ENCODE measurements around the gene SPI1.

The SPI1 gene

GRCh38 chr11:47418454-47419259, 40.3 kb upstream of the SPI1 start:
- Histone ChIP-seq H3K18ac (ENCODE audit: low read depth in 1 of 2, low read length in 2 of 2) (no peak overlapping the region), H2BK12ac (ENCODE audit: low read length in 2 of 2) (no peak overlapping the region), H2BK5ac (ENCODE audit: low read depth, low read length, poor library complexity, severe bottlenecking) (no peak overlapping the region), H3K14ac (ENCODE audit: low read length in 2 of 2) (no peak overlapping the region), H2BK15ac (ENCODE audit: low read depth, poor library complexity, severe bottlenecking) (no peak overlapping the region), H2AK5ac (ENCODE audit: low read length, severe bottlenecking) (no peak overlapping the region), H3K4ac (ENCODE audit: low read depth in 1 of 2, low read length in 2 of 2) (no peak overlapping the region), H2AFZ (ENCODE audit: low read depth, low read length) (no peak overlapping the region), H4K91ac (ENCODE audit: low read length) (no peak overlapping the region), H3K4me2 (ENCODE audit: low read length, poor library complexity, severe bottlenecking) (no peak overlapping the region), H3K23ac (ENCODE audit: low read length in 2 of 2) (no peak overlapping the region), H3K4me3 (ENCODE audit: insufficient read depth in 1 of 2, low read depth in 1 of 2, low read length in 2 of 2) (no peak overlapping the region), H4K8ac (ENCODE audit: low read length) (no peak overlapping the region), H3K4me1 (ENCODE audit: control insufficient read depth, insufficient read depth, low read depth, low read length) (peaks cover 26% of the 10 kb centered on the region), H3K79me1 (replicated peaks; ENCODE audit: low read length, poor library complexity, severe bottlenecking) (peaks cover 27% of the 10 kb centered on the region), H3K27ac (ENCODE audit: low read length, poor library complexity, severe bottlenecking) (no peak overlapping the region), H2BK120ac (ENCODE audit: low read depth, low read length) (no peak overlapping the region), H3K36me3 (ENCODE audit: control insufficient read depth in 1 of 2, insufficient read depth in 2 of 2, low read depth in 1 of 2, low read length in 2 of 2) (peaks cover 84 to 88% of the 10 kb centered on the region in 2 experiments), H3K9ac (ENCODE audit: low read length) (peak overlapping the region; percentile 28), H3K9me3 (ENCODE audit: control insufficient read depth, low read length) (no peaks in the 10 kb centered on the region), H3K27me3 (ENCODE audit: control insufficient read depth in 1 of 2, insufficient read depth in 1 of 2, low read length in 2 of 2) (no peaks in the 10 kb centered on the region)
- 96% methylated on average over 23 of the region's 23 CpGs for WGBS
- no peak for DNase-seq

GRCh38 chr11:47417712-47418111, 39.4 kb upstream of the SPI1 start:
- DNase-seq, result no peak
- peak overlapping the region; percentile 28 for H3K9ac ChIP-seq (ENCODE audit: low read length)
- no peak overlapping the region for H2AFZ ChIP-seq (ENCODE audit: low read depth, low read length)
- H4K8ac ChIP-seq (ENCODE audit: low read length), result peak overlapping the region; percentile 67
- H3K4me3 ChIP-seq (ENCODE audit: insufficient read depth in 1 of 2, low read depth in 1 of 2, low read length in 2 of 2), result no peak overlapping the region
- H3K79me1 ChIP-seq (replicated peaks; ENCODE audit: low read length, poor library complexity, severe bottlenecking), result peaks cover 21% of the 10 kb centered on the region
- no peak overlapping the region for H2BK120ac ChIP-seq (ENCODE audit: low read depth, low read length)
- peaks cover 80 to 86% of the 10 kb centered on the region in 2 experiments for H3K36me3 ChIP-seq (ENCODE audit: control insufficient read depth in 1 of 2, insufficient read depth in 2 of 2, low read depth in 1 of 2, low read length in 2 of 2)
- peak overlapping the region; percentile 72 for H2AK5ac ChIP-seq (ENCODE audit: low read length, severe bottlenecking)
- H3K9me3 ChIP-seq (ENCODE audit: control insufficient read depth, low read length), result no peaks in the 10 kb centered on the region
- no peak overlapping the region for H2BK5ac ChIP-seq (ENCODE audit: low read depth, low read length, poor library complexity, severe bottlenecking)
- no peak overlapping the region for H3K4me2 ChIP-seq (ENCODE audit: low read length, poor library complexity, severe bottlenecking)
- H3K4me1 ChIP-seq (ENCODE audit: control insufficient read depth, insufficient read depth, low read depth, low read length), result peaks cover 31% of the 10 kb centered on the region
- 89% methylated on average over 6 of the region's 6 CpGs for WGBS
- peak overlapping the region in 1 of 2 experiments; percentile 7 for H2BK12ac ChIP-seq (ENCODE audit: low read length in 2 of 2)
- H3K23ac ChIP-seq (ENCODE audit: low read length in 2 of 2), result no peak overlapping the region
- peak overlapping the region in 1 of 2 experiments; percentile 38 for H3K18ac ChIP-seq (ENCODE audit: low read depth in 1 of 2, low read length in 2 of 2)
- H4K91ac ChIP-seq (ENCODE audit: low read length), result no peak overlapping the region
- no peaks in the 10 kb centered on the region for H3K27me3 ChIP-seq (ENCODE audit: control insufficient read depth in 1 of 2, insufficient read depth in 1 of 2, low read length in 2 of 2)
- no peak overlapping the region for H3K14ac ChIP-seq (ENCODE audit: low read length in 2 of 2)
- H3K27ac ChIP-seq (ENCODE audit: low read length, poor library complexity, severe bottlenecking), result peak overlapping the region; percentile 39
- peak overlapping the region; percentile 12 for H2BK15ac ChIP-seq (ENCODE audit: low read depth, poor library complexity, severe bottlenecking)
- no peak overlapping the region for H3K4ac ChIP-seq (ENCODE audit: low read depth in 1 of 2, low read length in 2 of 2)

DNA sequence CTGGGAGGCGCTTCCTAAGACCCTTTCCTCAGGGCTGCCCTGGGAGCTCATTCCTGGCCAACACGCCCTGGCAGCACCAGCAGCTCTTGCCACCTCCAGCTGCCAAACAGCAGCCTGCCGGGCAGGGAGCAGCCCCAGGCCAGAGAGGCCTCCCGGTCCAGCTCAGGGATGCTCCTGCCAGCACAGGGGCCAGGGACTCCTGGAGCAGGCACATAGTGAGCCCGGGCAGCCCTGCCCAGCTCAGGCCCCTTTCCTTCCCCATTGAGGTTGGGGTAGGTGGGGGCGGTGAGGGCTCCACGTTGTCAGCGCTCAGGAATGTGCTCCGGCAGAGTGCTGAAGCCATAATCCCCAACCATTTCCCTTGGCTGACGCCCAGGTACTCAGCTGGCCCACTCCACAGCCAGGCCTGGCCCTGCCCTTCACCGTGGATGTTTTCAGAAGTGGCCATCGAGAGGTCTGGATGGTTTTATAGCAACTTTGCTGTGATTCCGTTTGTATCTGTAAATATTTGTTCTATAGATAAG, 37.7 kb upstream of the SPI1 start:
- peak overlapping the region; percentile 85 for H4K8ac ChIP-seq (ENCODE audit: low read length)
- H3K4me3 ChIP-seq (ENCODE audit: insufficient read depth in 1 of 2, low read depth in 1 of 2, low read length in 2 of 2), result no peak overlapping the region
- H2BK15ac ChIP-seq (ENCODE audit: low read depth, poor library complexity, severe bottlenecking), result peak overlapping the region; percentile 45
- no peak overlapping the region for H3K14ac ChIP-seq (ENCODE audit: low read length in 2 of 2)
- DNase-seq, result peak; percentile 90
- no peak overlapping the region for H3K4me2 ChIP-seq (ENCODE audit: low read length, poor library complexity, severe bottlenecking)
- no peaks in the 10 kb centered on the region for H3K27me3 ChIP-seq (ENCODE audit: control insufficient read depth in 1 of 2, insufficient read depth in 1 of 2, low read length in 2 of 2)
- peak overlapping the region; percentile 38 to 85 for H2BK12ac ChIP-seq (ENCODE audit: low read length in 2 of 2)
- H2AFZ ChIP-seq (ENCODE audit: low read depth, low read length), result no peak overlapping the region
- peak overlapping the region in 1 of 2 experiments; percentile 88 for H3K4ac ChIP-seq (ENCODE audit: low read depth in 1 of 2, low read length in 2 of 2)
- peak overlapping the region; percentile 91 for H2AK5ac ChIP-seq (ENCODE audit: low read length, severe bottlenecking)
- peaks cover 22% of the 10 kb centered on the region for H3K79me1 ChIP-seq (replicated peaks; ENCODE audit: low read length, poor library complexity, severe bottlenecking)
- H2BK120ac ChIP-seq (ENCODE audit: low read depth, low read length), result peak overlapping the region; percentile 39
- H2BK5ac ChIP-seq (ENCODE audit: low read depth, low read length, poor library complexity, severe bottlenecking), result peak overlapping the region; percentile 85
- peak overlapping the region; percentile 59 to 87 for H3K18ac ChIP-seq (ENCODE audit: low read depth in 1 of 2, low read length in 2 of 2)
- H3K4me1 ChIP-seq (ENCODE audit: control insufficient read depth, insufficient read depth, low read depth, low read length), result peaks cover 41% of the 10 kb centered on the region
- peak overlapping the region; percentile 73 for H4K91ac ChIP-seq (ENCODE audit: low read length)
- H3K36me3 ChIP-seq (ENCODE audit: control insufficient read depth in 1 of 2, insufficient read depth in 2 of 2, low read depth in 1 of 2, low read length in 2 of 2), result peaks cover 76 to 87% of the 10 kb centered on the region in 2 experiments
- WGBS, result 41% methylated on average over 6 of the region's 13 CpGs
- H3K9me3 ChIP-seq (ENCODE audit: control insufficient read depth, low read length), result no peaks in the 10 kb centered on the region
- peak overlapping the region; percentile 70 for H3K9ac ChIP-seq (ENCODE audit: low read length)
- H3K27ac ChIP-seq (ENCODE audit: low read length, poor library complexity, severe bottlenecking), result peak overlapping the region; percentile 94
- H3K23ac ChIP-seq (ENCODE audit: low read length in 2 of 2), result no peak overlapping the region

GRCh38 chr11:47415091-47415854, 36.9 kb upstream of the SPI1 start:
- Histone ChIP-seq H3K4ac (ENCODE audit: low read depth in 1 of 2, low read length in 2 of 2) (peak overlapping the region; percentile 35 to 88), H2BK12ac (ENCODE audit: low read length in 2 of 2) (peak overlapping the region in 1 of 2 experiments; percentile 85)

More at GRCh38 chr11:47415091-47415854, 36.9 kb upstream of the SPI1 start:
- Histone ChIP-seq H3K4me3 (ENCODE audit: insufficient read depth in 1 of 2, low read depth in 1 of 2, low read length in 2 of 2) (no peak overlapping the region), H2AK5ac (ENCODE audit: low read length, severe bottlenecking) (peak overlapping the region; percentile 91), H2BK15ac (ENCODE audit: low read depth, poor library complexity, severe bottlenecking) (peak overlapping the region; percentile 45), H3K9me3 (ENCODE audit: control insufficient read depth, low read length) (no peaks in the 10 kb centered on the region), H3K9ac (ENCODE audit: low read length) (peak overlapping the region; percentile 70), H3K27ac (ENCODE audit: low read length, poor library complexity, severe bottlenecking) (peak overlapping the region; percentile 94), H2BK5ac (ENCODE audit: low read depth, low read length, poor library complexity, severe bottlenecking) (peak overlapping the region; percentile 85), H3K36me3 (ENCODE audit: control insufficient read depth in 1 of 2, insufficient read depth in 2 of 2, low read depth in 1 of 2, low read length in 2 of 2) (peaks cover 77 to 88% of the 10 kb centered on the region in 2 experiments), H3K4me2 (ENCODE audit: low read length, poor library complexity, severe bottlenecking) (no peak overlapping the region), H3K14ac (ENCODE audit: low read length in 2 of 2) (no peak overlapping the region), H3K79me1 (replicated peaks; ENCODE audit: low read length, poor library complexity, severe bottlenecking) (peaks cover 19% of the 10 kb centered on the region), H4K91ac (ENCODE audit: low read length) (peak overlapping the region; percentile 73), H4K8ac (ENCODE audit: low read length) (peak overlapping the region; percentile 85), H2BK120ac (ENCODE audit: low read depth, low read length) (peak overlapping the region; percentile 39), H3K27me3 (ENCODE audit: control insufficient read depth in 1 of 2, insufficient read depth in 1 of 2, low read length in 2 of 2) (no peaks in the 10 kb centered on the region), H3K23ac (ENCODE audit: low read length in 2 of 2) (no peak overlapping the region), H3K18ac (ENCODE audit: low read depth in 1 of 2, low read length in 2 of 2) (peak overlapping the region; percentile 59 to 87), H3K4me1 (ENCODE audit: control insufficient read depth, insufficient read depth, low read depth, low read length) (peaks cover 48% of the 10 kb centered on the region), H2AFZ (ENCODE audit: low read depth, low read length) (no peak overlapping the region)
- 92% methylated on average over 31 of the region's 31 CpGs for WGBS
- DNase-seq, result no peak
